ENCODE measurements around the gene WAC.
"Not testable (repeated sequence)": the region's sequence is repeated elsewhere in the genome, so short reads cannot be mapped to it uniquely, and the experiment has no call there.

Gene WAC

DNA sequence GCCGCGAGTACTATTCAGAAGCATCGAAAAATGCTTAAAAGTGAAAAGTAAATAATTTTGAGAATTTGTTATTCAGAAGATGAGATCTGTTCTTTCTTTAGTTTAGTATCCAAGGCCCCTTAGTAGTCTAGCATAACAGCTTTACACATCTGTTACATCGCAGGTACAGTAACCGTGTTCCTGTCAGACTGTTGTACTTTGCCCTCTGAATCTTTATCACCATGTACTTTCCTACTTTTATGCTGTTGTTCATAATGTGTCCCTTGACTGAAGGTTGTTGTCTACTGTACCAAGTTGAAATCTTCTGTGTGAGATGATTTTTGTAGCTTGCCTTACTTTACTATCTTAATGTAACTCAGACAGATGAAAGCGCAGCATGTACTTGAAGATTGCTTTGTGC lies 38.3 kb downstream of the WAC start:
- Mint-ChIP-seq H3K27ac (peak overlapping the region; percentile 73), H3K9me3 (no peaks in the 10 kb centered on the region), H3K36me3 (peaks cover 97% of the 10 kb centered on the region), H3K4me3 (no peak overlapping the region), H3K4me1 (peaks cover 71% of the 10 kb centered on the region)
- no peak for DNase-seq (ENCODE audit: low spot score in 2 of 2)
- no peak for ATAC-seq

DNA sequence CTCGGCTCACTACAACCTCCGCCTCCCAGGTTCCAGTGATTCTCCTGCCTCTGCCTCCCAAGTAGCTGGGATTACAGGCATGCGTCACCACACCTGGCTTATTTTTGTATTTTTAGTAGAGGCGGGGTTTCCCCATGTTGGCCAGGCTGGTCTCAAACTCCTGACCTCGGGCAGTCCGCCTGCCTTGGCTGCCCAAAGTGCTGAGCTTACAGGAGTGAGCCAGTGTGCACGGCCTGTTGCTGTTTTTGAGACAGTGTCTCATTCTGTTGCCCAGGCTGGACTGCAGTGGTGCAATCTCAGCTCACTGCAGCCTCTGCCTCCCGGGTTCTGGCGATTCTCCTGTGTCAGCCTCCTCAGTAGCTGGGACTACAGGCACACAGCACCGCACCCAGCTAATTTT lies 41.3 kb downstream of the WAC start:
- not testable (repeated sequence) for ATAC-seq; H3K9me3 Mint-ChIP-seq; H3K27ac Mint-ChIP-seq; H3K4me3 Mint-ChIP-seq; DNase-seq (ENCODE audit: low spot score in 2 of 2)
- Mint-ChIP-seq H3K36me3 (peaks cover 89% of the 10 kb centered on the region), H3K4me1 (peaks cover 69% of the 10 kb centered on the region)

DNA sequence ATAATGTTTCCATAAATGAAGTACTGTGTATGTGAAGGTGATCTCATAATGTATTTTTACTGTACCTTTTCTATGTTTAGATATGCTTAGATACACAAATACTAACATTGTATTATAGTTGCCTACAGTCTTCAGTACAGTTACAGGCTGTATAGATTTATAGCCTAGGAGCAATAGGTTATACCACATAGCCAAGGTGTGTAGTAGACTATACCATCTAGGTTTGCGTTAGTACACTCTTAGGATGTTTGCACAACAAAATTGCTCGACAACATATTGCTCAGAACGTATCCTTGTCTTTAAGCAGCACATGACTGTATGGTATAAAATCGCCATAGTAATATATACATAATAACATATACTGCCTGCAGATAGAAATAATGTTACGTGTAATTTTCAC lies 42.9 kb downstream of the WAC start:
- peaks cover 89% of the 10 kb centered on the region for H3K36me3 Mint-ChIP-seq
- H3K4me3 Mint-ChIP-seq: no peak overlapping the region
- no peak overlapping the region for H3K27ac Mint-ChIP-seq
- DNase-seq (ENCODE audit: low spot score in 2 of 2) (no peak), ATAC-seq (no peak)
- peaks cover 68% of the 10 kb centered on the region for H3K4me1 Mint-ChIP-seq
- no peaks in the 10 kb centered on the region for H3K9me3 Mint-ChIP-seq

DNA sequence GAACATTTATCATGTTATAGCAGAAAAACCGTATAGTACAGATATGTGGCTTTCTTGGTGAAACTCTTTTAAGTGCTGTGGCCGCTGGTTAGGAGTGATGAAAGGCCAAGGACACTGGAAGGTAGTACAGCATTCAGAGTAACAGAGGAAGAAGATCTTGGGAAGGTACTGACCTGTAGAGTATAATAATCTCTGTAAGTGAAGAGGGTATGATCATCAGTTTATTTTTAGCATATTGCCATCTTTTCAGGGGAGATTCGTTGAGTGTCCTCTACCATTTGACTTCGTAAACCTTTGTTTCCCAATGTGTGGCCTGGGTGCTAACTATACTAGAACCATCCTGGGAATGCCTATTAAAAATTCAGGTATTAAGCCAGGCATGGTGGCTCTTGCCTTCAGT lies 44.6 kb downstream of the WAC start:
- Mint-ChIP-seq H3K4me3 (no peak overlapping the region), H3K4me1 (peaks cover 72% of the 10 kb centered on the region), H3K27ac (no peak overlapping the region), H3K9me3 (no peaks in the 10 kb centered on the region), H3K36me3 (peaks cover 90% of the 10 kb centered on the region)
- ATAC-seq: no peak
- no peak for DNase-seq (ENCODE audit: low spot score in 2 of 2)

DNA sequence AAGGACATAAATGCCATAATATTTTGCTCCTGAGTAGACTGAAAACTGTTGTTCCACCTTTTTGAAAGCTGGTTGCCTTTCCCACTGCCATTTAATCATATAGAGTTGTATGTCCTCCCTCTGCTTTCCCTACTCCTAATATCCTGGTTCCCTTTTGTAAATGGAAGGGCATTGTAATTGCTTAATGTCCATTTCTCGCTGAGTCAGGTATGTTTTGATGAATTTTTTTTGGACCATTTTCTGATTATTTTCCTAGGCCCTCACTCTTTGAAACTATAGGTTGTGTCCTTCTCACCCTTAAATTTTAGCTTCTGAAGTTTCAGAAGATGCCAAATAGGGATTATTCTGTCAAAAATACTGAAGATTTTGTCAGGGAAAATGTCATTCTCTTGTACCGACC lies 45.5 kb downstream of the WAC start:
- peaks cover 66% of the 10 kb centered on the region for H3K4me1 Mint-ChIP-seq
- peaks cover 90% of the 10 kb centered on the region for H3K36me3 Mint-ChIP-seq
- H3K4me3 Mint-ChIP-seq: no peak overlapping the region
- ATAC-seq (no peak), DNase-seq (ENCODE audit: low spot score in 2 of 2) (no peak)
- no peak overlapping the region for H3K27ac Mint-ChIP-seq
- no peaks in the 10 kb centered on the region for H3K9me3 Mint-ChIP-seq

DNA sequence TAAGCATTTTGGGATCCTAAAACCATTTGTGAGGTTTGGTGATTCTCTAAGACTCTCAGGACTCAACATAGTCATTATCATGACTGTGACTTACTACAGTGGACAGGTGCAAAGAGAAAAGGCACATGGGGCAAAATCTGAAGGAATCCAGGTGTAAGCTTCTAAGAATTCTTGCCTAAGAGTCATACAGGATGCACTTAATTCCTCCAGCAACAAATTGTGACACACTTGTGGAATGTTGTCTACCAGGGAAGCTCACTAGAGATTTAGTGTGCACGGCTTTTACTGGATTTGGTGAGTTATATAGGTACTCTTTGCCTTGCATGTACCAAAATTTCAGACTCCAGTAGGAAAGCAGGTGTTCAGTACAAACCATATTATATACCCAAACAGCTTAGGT lies 47.9 kb downstream of the WAC start:
- H3K4me1 Mint-ChIP-seq: peaks cover 66% of the 10 kb centered on the region
- H3K4me3 Mint-ChIP-seq: no peak overlapping the region
- peaks cover 90% of the 10 kb centered on the region for H3K36me3 Mint-ChIP-seq
- no peaks in the 10 kb centered on the region for H3K9me3 Mint-ChIP-seq
- H3K27ac Mint-ChIP-seq: no peak overlapping the region
- DNase-seq (ENCODE audit: low spot score in 2 of 2) (no peak), ATAC-seq (no peak)

DNA sequence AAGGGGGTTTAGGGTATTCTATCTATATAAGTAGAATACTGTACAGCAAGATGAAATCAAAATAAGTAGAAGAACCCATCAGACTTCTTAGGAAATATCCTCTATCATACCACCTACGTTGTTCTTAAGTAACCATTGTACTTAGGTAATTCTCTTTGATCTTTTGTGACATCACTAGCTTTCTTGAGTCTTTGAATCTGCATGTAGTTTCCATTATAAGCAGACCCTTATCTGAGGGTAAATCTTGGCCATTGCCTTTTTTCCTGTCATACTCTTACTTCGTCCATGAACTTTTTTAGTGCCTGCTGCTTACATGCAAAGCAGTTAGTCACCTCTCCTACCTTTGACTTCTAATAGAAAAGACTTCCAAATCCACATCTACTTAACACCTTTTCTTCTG lies 49.0 kb downstream of the WAC start:
- Mint-ChIP-seq H3K9me3 (no peaks in the 10 kb centered on the region), H3K4me1 (peaks cover 68% of the 10 kb centered on the region), H3K36me3 (peaks cover 98% of the 10 kb centered on the region), H3K4me3 (no peak overlapping the region), H3K27ac (peak overlapping the region; percentile 43)
- no peak for DNase-seq (ENCODE audit: low spot score in 2 of 2)
- no peak for ATAC-seq

DNA sequence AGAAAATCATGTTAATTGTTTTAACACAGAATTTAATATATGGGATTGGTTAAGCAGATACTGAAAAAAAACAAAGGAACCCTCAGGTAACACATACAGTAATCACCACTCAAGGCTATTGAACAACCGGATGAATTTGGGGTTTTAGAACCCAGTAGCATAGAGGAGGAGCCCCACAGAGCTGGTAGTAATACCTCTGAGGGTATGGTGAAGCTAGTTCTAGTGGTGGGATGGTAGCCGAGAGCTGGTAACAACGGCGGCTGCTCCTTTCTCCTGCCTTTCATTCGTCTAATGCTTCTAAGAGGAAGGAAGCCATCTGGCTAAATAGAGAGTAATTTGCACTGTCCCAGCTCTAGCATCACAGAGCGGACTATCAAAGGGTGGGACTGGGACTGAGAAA lies 52.2 kb downstream of the WAC start:
- Mint-ChIP-seq H3K4me1 (peaks cover 59% of the 10 kb centered on the region), H3K4me3 (no peak overlapping the region), H3K36me3 (peaks cover 100% of the 10 kb centered on the region), H3K27ac (peak overlapping the region; percentile 75), H3K9me3 (no peaks in the 10 kb centered on the region)
- no peak for ATAC-seq
- DNase-seq (ENCODE audit: low spot score in 2 of 2): no peak

DNA sequence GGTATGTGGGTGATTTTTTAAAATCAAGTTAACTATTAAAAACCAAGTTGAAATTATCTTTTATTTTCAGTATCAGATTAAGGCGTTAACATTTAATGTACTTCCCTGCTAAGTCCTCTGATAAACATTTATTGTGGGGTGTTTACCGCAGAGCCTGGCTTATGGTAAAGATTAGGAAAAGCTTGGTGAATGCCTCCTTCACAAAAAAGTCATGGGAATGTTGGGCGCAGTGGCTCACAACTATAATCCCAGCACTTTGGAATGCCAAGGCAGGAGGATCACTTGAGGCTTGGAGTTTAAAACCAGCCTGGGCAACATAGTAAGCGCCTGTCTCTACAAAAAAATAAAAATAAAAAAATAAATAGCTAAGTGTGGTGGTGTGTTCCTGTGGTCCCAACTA lies 53.3 kb downstream of the WAC start:
- Mint-ChIP-seq H3K9me3 (no peaks in the 10 kb centered on the region), H3K4me3 (no peak overlapping the region), H3K36me3 (peaks cover 100% of the 10 kb centered on the region), H3K27ac (no peak overlapping the region), H3K4me1 (peaks cover 51% of the 10 kb centered on the region)
- DNase-seq (ENCODE audit: low spot score in 2 of 2) (no peak), ATAC-seq (no peak)

DNA sequence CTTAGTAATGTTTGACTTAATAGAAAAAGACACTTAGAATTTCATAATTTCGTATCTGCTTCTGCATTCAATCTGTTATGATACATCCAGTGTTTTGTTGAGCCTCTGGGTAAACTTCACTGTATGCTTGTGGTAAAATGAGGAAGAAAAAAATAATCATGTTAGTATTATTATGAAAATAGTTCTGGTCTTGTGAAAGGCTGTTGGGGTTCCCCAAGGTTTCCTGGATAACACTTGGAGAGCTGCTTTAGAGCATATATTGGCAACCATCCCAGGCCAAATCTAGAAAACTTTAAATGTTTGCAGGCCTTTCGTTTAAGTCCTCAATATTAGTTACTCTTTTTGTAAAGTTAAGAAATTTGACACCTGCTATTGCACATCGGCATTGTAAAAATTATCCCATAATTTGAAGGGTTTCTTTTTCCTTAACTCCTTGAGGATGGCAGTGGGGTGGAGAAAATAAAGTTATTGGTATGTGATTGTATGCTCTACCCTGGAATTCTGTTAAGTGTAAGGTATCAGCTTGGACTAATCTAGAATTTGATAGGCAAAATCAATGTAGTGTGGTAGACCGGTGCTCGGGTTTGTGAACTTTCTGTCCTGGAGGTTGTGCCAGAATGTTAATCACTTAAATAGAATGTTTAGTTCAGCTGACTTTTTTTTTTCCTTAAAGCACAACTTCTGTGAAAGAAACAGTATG lies 54.5 kb downstream of the WAC start:
- H3K4me1 Mint-ChIP-seq: peaks cover 49% of the 10 kb centered on the region
- DNase-seq (ENCODE audit: low spot score in 2 of 2) (no peak), ATAC-seq (no peak)
- H3K9me3 Mint-ChIP-seq: no peaks in the 10 kb centered on the region
- peaks cover 100% of the 10 kb centered on the region for H3K36me3 Mint-ChIP-seq
- H3K27ac Mint-ChIP-seq: no peak overlapping the region
- no peak overlapping the region for H3K4me3 Mint-ChIP-seq

DNA sequence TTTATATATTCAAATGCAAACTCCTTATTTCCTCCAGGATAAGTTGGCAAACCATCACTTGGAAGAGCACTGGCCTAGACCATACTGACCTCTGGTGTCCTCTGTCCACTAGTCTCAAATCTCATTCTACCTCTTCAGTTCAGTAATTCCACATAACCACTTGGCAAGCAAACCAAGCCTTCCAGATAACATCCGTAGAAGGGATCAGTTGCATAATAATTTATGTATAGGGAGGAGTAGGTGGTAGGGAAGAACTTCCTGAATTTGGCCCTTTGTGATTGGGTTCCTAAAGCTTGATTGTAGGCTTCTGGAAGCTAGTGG lies 55.0 kb downstream of the WAC start:
- H3K9me3 Mint-ChIP-seq: no peaks in the 10 kb centered on the region
- no peak overlapping the region for H3K4me3 Mint-ChIP-seq
- no peak overlapping the region for H3K27ac Mint-ChIP-seq
- no peak for DNase-seq (ENCODE audit: low spot score in 2 of 2)
- H3K36me3 Mint-ChIP-seq: peaks cover 100% of the 10 kb centered on the region
- no peak for ATAC-seq
- H3K4me1 Mint-ChIP-seq: peaks cover 52% of the 10 kb centered on the region

DNA sequence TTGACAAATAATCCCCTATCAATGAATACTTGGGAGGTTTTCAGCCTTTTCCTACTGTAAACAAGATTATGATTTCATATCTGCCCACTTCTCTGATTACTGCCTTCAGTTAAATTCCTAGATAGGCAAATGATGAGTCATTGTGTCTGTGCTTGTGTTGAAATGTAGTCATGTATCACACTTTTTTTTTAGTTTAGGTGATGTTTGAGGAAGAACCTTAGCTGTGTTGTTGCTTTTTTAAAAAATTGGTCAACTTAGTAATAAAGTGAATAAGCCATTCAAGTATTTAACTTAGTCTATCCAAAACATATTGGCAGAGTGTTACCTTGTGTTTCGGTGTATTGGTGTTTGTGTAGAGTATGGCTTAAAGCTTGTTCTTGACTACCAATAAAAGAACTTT lies 60.0 kb downstream of the WAC start:
- H3K4me1 Mint-ChIP-seq: peaks cover 51% of the 10 kb centered on the region
- H3K36me3 Mint-ChIP-seq: peaks cover 100% of the 10 kb centered on the region
- H3K4me3 Mint-ChIP-seq: peak overlapping the region; percentile 9
- H3K9me3 Mint-ChIP-seq: no peaks in the 10 kb centered on the region
- peak overlapping the region; percentile 81 for H3K27ac Mint-ChIP-seq
- ATAC-seq: peak; percentile 86
- DNase-seq (ENCODE audit: low spot score in 2 of 2): no peak

DNA sequence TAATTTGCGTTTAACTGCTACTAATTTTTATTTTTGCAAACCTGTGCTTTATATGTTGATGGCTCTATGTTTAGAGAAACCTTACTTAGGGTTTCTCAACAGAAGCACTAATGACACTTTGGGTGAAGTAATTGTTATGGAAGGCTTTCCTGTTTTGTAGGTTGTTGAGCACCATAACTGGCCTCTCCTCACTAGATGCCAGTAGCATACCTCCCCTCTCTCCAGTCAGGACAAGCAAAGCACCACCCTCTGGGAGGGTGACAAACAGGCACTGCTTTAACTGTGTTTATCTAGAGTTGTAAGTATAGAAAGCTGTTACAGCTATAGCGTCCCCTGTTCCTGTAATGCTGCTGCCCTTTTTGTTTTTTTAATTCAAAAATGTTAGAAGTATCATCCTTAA lies 60.9 kb downstream of the WAC start:
- Mint-ChIP-seq H3K36me3 (peaks cover 100% of the 10 kb centered on the region), H3K4me3 (no peak overlapping the region), H3K27ac (peak overlapping the region; percentile 26), H3K9me3 (no peaks in the 10 kb centered on the region), H3K4me1 (peaks cover 55% of the 10 kb centered on the region)
- ATAC-seq: no peak
- no peak for DNase-seq (ENCODE audit: low spot score in 2 of 2)

DNA sequence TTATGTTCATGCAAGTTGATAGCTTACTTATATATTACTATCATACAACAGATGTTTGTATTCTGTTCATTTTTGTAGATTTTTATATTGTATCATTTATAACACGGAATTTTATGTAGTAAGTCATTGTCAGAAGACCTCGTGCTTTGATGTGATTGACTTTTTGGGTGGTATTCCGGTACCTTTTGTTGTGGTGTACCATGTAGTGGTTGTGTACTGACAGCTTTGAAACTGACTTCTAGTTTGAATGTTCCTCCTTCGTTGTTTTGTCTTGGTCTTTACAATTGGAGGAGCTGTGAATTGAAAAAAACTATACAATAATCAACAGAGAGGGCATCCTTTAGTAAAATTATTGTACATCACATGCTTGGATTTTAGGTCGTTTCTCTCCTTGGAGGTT lies 61.5 kb downstream of the WAC start:
- no peak overlapping the region for H3K27ac Mint-ChIP-seq
- no peak for ATAC-seq
- peaks cover 100% of the 10 kb centered on the region for H3K36me3 Mint-ChIP-seq
- H3K9me3 Mint-ChIP-seq: no peaks in the 10 kb centered on the region
- no peak overlapping the region for H3K4me3 Mint-ChIP-seq
- peaks cover 55% of the 10 kb centered on the region for H3K4me1 Mint-ChIP-seq
- no peak for DNase-seq (ENCODE audit: low spot score in 2 of 2)

DNA sequence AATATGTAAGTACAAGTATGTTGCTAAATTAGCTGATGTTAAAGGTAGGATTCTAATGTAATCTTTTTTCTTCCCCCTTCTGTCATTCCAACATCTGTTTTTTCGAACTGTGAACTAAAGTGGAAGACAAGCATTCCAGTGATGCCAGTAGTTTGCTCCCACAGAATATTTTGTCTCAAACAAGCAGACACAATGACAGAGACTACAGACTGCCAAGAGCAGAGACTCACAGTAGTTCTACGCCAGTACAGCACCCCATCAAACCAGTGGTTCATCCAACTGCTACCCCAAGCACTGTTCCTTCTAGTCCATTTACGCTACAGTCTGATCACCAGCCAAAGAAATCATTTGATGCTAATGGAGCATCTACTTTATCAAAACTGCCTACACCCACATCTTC lies 62.7 kb downstream of the WAC start:
- Mint-ChIP-seq H3K27ac (no peak overlapping the region), H3K4me1 (peaks cover 58% of the 10 kb centered on the region), H3K36me3 (peaks cover 100% of the 10 kb centered on the region), H3K4me3 (no peak overlapping the region), H3K9me3 (no peaks in the 10 kb centered on the region)
- DNase-seq (ENCODE audit: low spot score in 2 of 2): no peak
- ATAC-seq: no peak

DNA sequence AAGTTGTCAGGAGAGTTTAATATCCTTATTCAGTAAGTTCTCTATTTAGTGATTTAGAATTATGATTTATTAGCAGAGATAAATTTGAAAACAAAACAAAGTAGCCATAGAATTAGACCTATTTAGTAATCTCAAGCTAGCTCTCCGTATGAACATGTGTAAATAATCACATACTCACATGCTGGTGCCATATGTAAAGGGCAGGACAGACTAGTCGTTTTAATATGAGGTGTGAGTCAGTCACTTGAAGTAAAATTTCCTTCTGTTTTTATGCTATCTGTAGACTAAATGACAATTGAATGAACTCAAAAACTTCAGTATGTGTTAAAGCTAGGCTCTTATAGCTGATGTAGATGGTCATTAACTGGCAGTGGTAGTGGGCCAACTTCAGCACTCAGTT lies 67.1 kb downstream of the WAC start:
- Mint-ChIP-seq H3K4me1 (peaks cover 43% of the 10 kb centered on the region), H3K36me3 (peaks cover 99% of the 10 kb centered on the region), H3K9me3 (no peaks in the 10 kb centered on the region), H3K4me3 (no peak overlapping the region), H3K27ac (no peak overlapping the region)
- ATAC-seq (no peak), DNase-seq (ENCODE audit: low spot score in 2 of 2) (no peak)

DNA sequence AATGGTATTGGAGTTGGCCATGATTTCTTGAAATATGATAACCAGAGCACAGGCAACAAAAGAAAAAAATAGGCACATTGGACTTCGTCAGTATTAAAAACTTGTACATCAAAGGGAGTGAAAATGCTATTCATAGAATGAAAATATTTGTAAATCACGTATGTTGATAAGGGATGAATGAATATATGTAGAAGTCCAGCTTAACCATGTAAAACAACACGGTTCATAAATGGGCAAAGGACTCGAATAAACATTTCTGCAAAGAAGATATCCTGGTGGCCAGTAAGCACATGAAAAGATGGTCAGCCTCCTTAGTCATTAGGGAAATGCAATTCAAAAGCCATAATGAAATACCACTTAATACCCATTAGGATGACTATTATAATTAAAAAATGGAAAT lies 68.1 kb downstream of the WAC start:
- ATAC-seq (no peak), DNase-seq (ENCODE audit: low spot score in 2 of 2) (no peak)
- peaks cover 99% of the 10 kb centered on the region for H3K36me3 Mint-ChIP-seq
- peak overlapping the region; percentile 27 for H3K27ac Mint-ChIP-seq
- H3K9me3 Mint-ChIP-seq: no peaks in the 10 kb centered on the region
- H3K4me1 Mint-ChIP-seq: peaks cover 44% of the 10 kb centered on the region
- H3K4me3 Mint-ChIP-seq: no peak overlapping the region

Data from stimulated activated effector memory CD8-positive, alpha-beta T cell treated with anti-CD3 and anti-CD28 coated beads, Interleukin-12 subunit alpha, Interleukin-12 subunit beta, amount 100 ng/mL, for 72 hours (primary cell).